Hematopoietic multipotent progenitor cell treated with erythropoietin and hydrocortisone succinate and interleukin-3 and kit ligand, for 17 days (in vitro differentiated cells): Measurements from ENCODE around the gene XPR1.
"Not testable (repeated sequence)": the region's sequence is repeated elsewhere in the genome, so short reads cannot be mapped to it uniquely, and the experiment has no call there.

Experiments used
- DNase-seq: peaks from one replicate; pipeline ENCODE4 v3.0.0-alpha.2; 2015; ENCODE audit warnings: low spot score

XPR1 gene

GRCh38 chr1:180785291-180785690 lies 153.5 kb downstream of the XPR1 start:
- DNase-seq, result no peak

- DNase-seq, result no peak
These were observed 154.1 kb downstream of the XPR1 start for GRCh38 chr1:180785887-180786286.

GRCh38 chr1:180786624-180787023 lies 154.8 kb downstream of the XPR1 start:
- no peak for DNase-seq

- no peak for DNase-seq
These were observed 155.9 kb downstream of the XPR1 start for GRCh38 chr1:180787628-180788307.

GRCh38 chr1:180789460-180789859 lies 157.6 kb downstream of the XPR1 start:
- no peak for DNase-seq

- not testable (repeated sequence) for DNase-seq
These were observed 159.3 kb downstream of the XPR1 start for GRCh38 chr1:180791152-180791551.

GRCh38 chr1:180791806-180792205 lies 160.0 kb downstream of the XPR1 start:
- no peak for DNase-seq

GRCh38 chr1:180793451-180793850 lies 161.6 kb downstream of the XPR1 start:
- DNase-seq, result no peak

GRCh38 chr1:180796897-180797640 lies 165.2 kb downstream of the XPR1 start:
- no peak for DNase-seq

- no peak for DNase-seq
These were observed 169.1 kb downstream of the XPR1 start for GRCh38 chr1:180800945-180801344.

- no peak for DNase-seq
These were observed 171.0 kb downstream of the XPR1 start for GRCh38 chr1:180802813-180803212.

- no peak for DNase-seq
These were observed 173.5 kb downstream of the XPR1 start for GRCh38 chr1:180805316-180805715.

- DNase-seq, result no peak
These were observed 179.5 kb downstream of the XPR1 start for GRCh38 chr1:180811298-180811697.

- no peak for DNase-seq
These were observed 180.1 kb downstream of the XPR1 start for GRCh38 chr1:180811886-180812285.

GRCh38 chr1:180814258-180814657 lies 182.4 kb downstream of the XPR1 start:
- no peak for DNase-seq

- DNase-seq, result no peak
These were observed 183.4 kb downstream of the XPR1 start for GRCh38 chr1:180815188-180815587.

GRCh38 chr1:180816132-180816531 lies 184.3 kb downstream of the XPR1 start:
- no peak for DNase-seq

- no peak for DNase-seq
These were observed 190.1 kb downstream of the XPR1 start for GRCh38 chr1:180821970-180822369.

- DNase-seq, result not testable (repeated sequence)
These were observed 199.7 kb downstream of the XPR1 start for GRCh38 chr1:180831507-180831906.

- DNase-seq, result not testable (repeated sequence)
These were observed 201.4 kb downstream of the XPR1 start for GRCh38 chr1:180833180-180833579.

GRCh38 chr1:180836449-180836848 lies 204.6 kb downstream of the XPR1 start:
- DNase-seq, result no peak

- no peak for DNase-seq
These were observed 205.2 kb downstream of the XPR1 start for GRCh38 chr1:180837020-180837419.

- no peak for DNase-seq
These were observed 206.7 kb downstream of the XPR1 start for GRCh38 chr1:180838535-180838934.

- no peak for DNase-seq
These were observed 207.7 kb downstream of the XPR1 start for GRCh38 chr1:180839547-180839946.
